ENCODE results near the gene OR2AG2.

GRCh38 chr11:6724013-6724412 is 47.8 kb downstream of the OR2AG2 start:
- no peak for TF ChIP-seq CTCF (IDR thresholded peaks at IDR 0.05; ENCODE audit: low read depth, low read length, poor library complexity, severe bottlenecking)
- TF ChIP-seq EZH2phosphoT487 (IDR thresholded peaks at IDR 0.05; ENCODE audit: borderline replicate concordance, low read length) = no peak
